ENCODE results near the gene CLEC19A.

Gene CLEC19A

DNA sequence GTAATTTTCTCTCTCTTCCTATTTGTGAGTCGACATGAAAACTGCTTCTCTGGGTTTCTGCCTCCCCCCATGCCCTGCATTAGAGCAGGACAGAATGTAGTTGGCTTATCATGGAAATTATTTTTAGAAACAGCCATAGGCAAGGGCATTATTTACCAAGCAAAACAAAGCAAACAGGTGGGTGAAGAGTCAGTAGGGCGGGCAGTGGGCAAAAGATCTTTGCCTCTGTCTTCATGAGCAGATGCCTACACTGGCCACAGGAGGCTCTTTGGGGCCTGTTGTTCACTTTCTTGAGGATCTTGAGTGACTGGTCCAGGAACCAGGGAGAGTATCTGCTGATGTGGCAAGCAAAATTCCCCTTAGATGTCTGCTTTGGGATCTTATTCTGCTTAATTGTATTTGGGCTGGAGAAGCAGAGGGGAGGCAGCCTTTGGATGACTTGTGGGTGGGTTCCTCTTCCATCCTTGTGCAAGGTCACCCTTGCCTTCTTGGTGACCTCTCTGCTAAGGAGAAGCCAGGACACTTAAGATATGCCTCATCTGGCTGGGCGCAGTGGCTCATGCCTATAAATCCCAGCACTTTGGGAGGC is 42.5 kb upstream of the CLEC19A start:
- H4K91ac ChIP-seq (ENCODE audit: low read depth, low read length, poor library complexity): no peak overlapping the region
- H3K23ac ChIP-seq (ENCODE audit: low read depth, low read length, poor library complexity): no peak overlapping the region
- H3K4me3 ChIP-seq (ENCODE audit: low read length in 2 of 2): no peak overlapping the region
- no peak overlapping the region for H3K9ac ChIP-seq (ENCODE audit: low read depth, low read length, poor library complexity)
- H3K18ac ChIP-seq (ENCODE audit: low read length): no peak overlapping the region
- no peaks in the 10 kb centered on the region for H3K4me1 ChIP-seq (ENCODE audit: control insufficient read depth in 2 of 2, insufficient read depth in 1 of 2, low read depth in 1 of 2, low read length in 2 of 2)
- H4K8ac ChIP-seq (ENCODE audit: low read depth, low read length): no peak overlapping the region
- no peak overlapping the region for H2AK5ac ChIP-seq (ENCODE audit: low read depth, low read length)
- DNase-seq (ENCODE audit: low spot score): no peak
- H3K27me3 ChIP-seq (ENCODE audit: control insufficient read depth in 3 of 3, insufficient read depth in 3 of 3, low read depth in 1 of 3, low read length in 3 of 3): no peaks in the 10 kb centered on the region
- H2BK12ac ChIP-seq (ENCODE audit: low read length): no peak overlapping the region
- peaks cover 2% of the 10 kb centered on the region for H3K79me1 ChIP-seq (ENCODE audit: low read depth, low read length)
- H2BK15ac ChIP-seq (ENCODE audit: low read length): no peak overlapping the region
- H3K36me3 ChIP-seq (replicated peaks in 1 of 2; ENCODE audit: control insufficient read depth in 2 of 2, insufficient read depth in 2 of 2, low read length in 2 of 2): no peaks in the 10 kb centered on the region
- WGBS, 2 donors (ENCODE audit: extremely low coverage in 2 of 2, insufficient read length in 2 of 2, insufficient replicate concordance in 1 of 2): no CpG with 5 or more reads among the region's 3 CpGs
- no peak overlapping the region for H3K27ac ChIP-seq (replicated peaks; ENCODE audit: low read length)
- H3K9me3 ChIP-seq (replicated peaks in 1 of 2; ENCODE audit: control insufficient read depth in 2 of 2, insufficient read depth in 1 of 2, low read depth in 1 of 2, low read length in 2 of 2): no peaks in the 10 kb centered on the region
- no peak overlapping the region for H3K14ac ChIP-seq (ENCODE audit: low read length)
- no peak overlapping the region for H2BK5ac ChIP-seq (ENCODE audit: low read length)
- H3K4me2 ChIP-seq (ENCODE audit: insufficient read depth, low read length, poor library complexity, severe bottlenecking): no peak overlapping the region
- no peak overlapping the region for H2BK120ac ChIP-seq (ENCODE audit: low read depth, low read length)
- H2AFZ ChIP-seq (ENCODE audit: low read length): no peak overlapping the region
- no peak overlapping the region for H3K4ac ChIP-seq (ENCODE audit: low read length)

GRCh38 chr16:19245326-19245925 is 40.1 kb upstream of the CLEC19A start:
- Histone ChIP-seq H3K4ac (ENCODE audit: low read length) (no peak overlapping the region), H3K14ac (ENCODE audit: low read length) (no peak overlapping the region), H3K36me3 (replicated peaks in 1 of 2; ENCODE audit: control insufficient read depth in 2 of 2, insufficient read depth in 2 of 2, low read length in 2 of 2) (no peaks in the 10 kb centered on the region), H3K4me2 (ENCODE audit: insufficient read depth, low read length, poor library complexity, severe bottlenecking) (no peak overlapping the region), H4K8ac (ENCODE audit: low read depth, low read length) (no peak overlapping the region), H3K4me3 (ENCODE audit: low read length in 2 of 2) (no peak overlapping the region), H4K91ac (ENCODE audit: low read depth, low read length, poor library complexity) (no peak overlapping the region), H3K9me3 (replicated peaks in 1 of 2; ENCODE audit: control insufficient read depth in 2 of 2, insufficient read depth in 1 of 2, low read depth in 1 of 2, low read length in 2 of 2) (no peaks in the 10 kb centered on the region), H3K9ac (ENCODE audit: low read depth, low read length, poor library complexity) (no peak overlapping the region), H2BK5ac (ENCODE audit: low read length) (no peak overlapping the region), H2BK120ac (ENCODE audit: low read depth, low read length) (no peak overlapping the region), H3K27ac (replicated peaks; ENCODE audit: low read length) (no peak overlapping the region), H2AFZ (ENCODE audit: low read length) (no peak overlapping the region), H2BK15ac (ENCODE audit: low read length) (no peak overlapping the region), H3K27me3 (ENCODE audit: control insufficient read depth in 3 of 3, insufficient read depth in 3 of 3, low read depth in 1 of 3, low read length in 3 of 3) (no peaks in the 10 kb centered on the region), H2BK12ac (ENCODE audit: low read length) (no peak overlapping the region), H3K18ac (ENCODE audit: low read length) (no peak overlapping the region), H3K79me1 (ENCODE audit: low read depth, low read length) (no peaks in the 10 kb centered on the region), H3K4me1 (ENCODE audit: control insufficient read depth in 2 of 2, insufficient read depth in 1 of 2, low read depth in 1 of 2, low read length in 2 of 2) (no peaks in the 10 kb centered on the region), H3K23ac (ENCODE audit: low read depth, low read length, poor library complexity) (no peak overlapping the region), H2AK5ac (ENCODE audit: low read depth, low read length) (no peak overlapping the region)
- WGBS, 2 donors (ENCODE audit: extremely low coverage in 2 of 2, insufficient read length in 2 of 2, insufficient replicate concordance in 1 of 2): no CpG with 5 or more reads among the region's 8 CpGs
- no peak for DNase-seq (ENCODE audit: low spot score)

DNA sequence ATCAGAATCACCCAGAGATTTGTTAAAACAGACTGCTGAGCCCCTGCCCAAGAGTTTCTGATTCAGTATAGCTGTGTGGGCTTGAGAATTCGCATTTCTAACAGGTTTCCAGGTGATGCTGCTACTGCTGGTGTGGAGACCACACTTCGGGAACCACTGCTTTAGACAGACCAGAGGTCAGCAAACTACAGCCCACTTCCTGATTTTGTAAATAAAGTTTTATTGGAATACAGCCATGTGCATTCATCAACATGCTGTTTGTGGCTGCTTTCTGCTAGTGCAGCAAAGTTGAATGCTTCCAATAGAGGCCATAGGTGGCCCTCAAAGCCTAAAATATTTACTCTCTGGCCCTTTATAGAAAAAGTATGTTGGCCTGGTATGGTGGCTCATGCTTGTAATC is 32.6 kb upstream of the CLEC19A start:
- H3K4me1 ChIP-seq (ENCODE audit: control insufficient read depth in 2 of 2, insufficient read depth in 1 of 2, low read depth in 1 of 2, low read length in 2 of 2): peaks cover 0 to 8% of the 10 kb centered on the region in 2 donors
- H2BK5ac ChIP-seq (ENCODE audit: low read length): no peak overlapping the region
- H2AK5ac ChIP-seq (ENCODE audit: low read depth, low read length): no peak overlapping the region
- no peak overlapping the region for H3K23ac ChIP-seq (ENCODE audit: low read depth, low read length, poor library complexity)
- no peak overlapping the region for H3K14ac ChIP-seq (ENCODE audit: low read length)
- no peak overlapping the region for H4K8ac ChIP-seq (ENCODE audit: low read depth, low read length)
- H2AFZ ChIP-seq (ENCODE audit: low read length): no peak overlapping the region
- no peak overlapping the region for H4K91ac ChIP-seq (ENCODE audit: low read depth, low read length, poor library complexity)
- no peak overlapping the region for H3K27ac ChIP-seq (replicated peaks; ENCODE audit: low read length)
- no peaks in the 10 kb centered on the region for H3K79me1 ChIP-seq (ENCODE audit: low read depth, low read length)
- no peak overlapping the region for H3K4me2 ChIP-seq (ENCODE audit: insufficient read depth, low read length, poor library complexity, severe bottlenecking)
- H3K9ac ChIP-seq (ENCODE audit: low read depth, low read length, poor library complexity): no peak overlapping the region
- no peak for DNase-seq (ENCODE audit: low spot score)
- H3K18ac ChIP-seq (ENCODE audit: low read length): no peak overlapping the region
- H3K4ac ChIP-seq (ENCODE audit: low read length): no peak overlapping the region
- no peaks in the 10 kb centered on the region for H3K27me3 ChIP-seq (ENCODE audit: control insufficient read depth in 3 of 3, insufficient read depth in 3 of 3, low read depth in 1 of 3, low read length in 3 of 3)
- H2BK12ac ChIP-seq (ENCODE audit: low read length): no peak overlapping the region
- no peaks in the 10 kb centered on the region for H3K36me3 ChIP-seq (replicated peaks in 1 of 2; ENCODE audit: control insufficient read depth in 2 of 2, insufficient read depth in 2 of 2, low read length in 2 of 2)
- H3K4me3 ChIP-seq (ENCODE audit: low read length in 2 of 2): no peak overlapping the region
- H2BK15ac ChIP-seq (ENCODE audit: low read length): no peak overlapping the region
- H2BK120ac ChIP-seq (ENCODE audit: low read depth, low read length): no peak overlapping the region
- WGBS, 2 donors (ENCODE audit: extremely low coverage in 2 of 2, insufficient read length in 2 of 2, insufficient replicate concordance in 1 of 2): no CpG with 5 or more reads among the region's 2 CpGs
- no peaks in the 10 kb centered on the region for H3K9me3 ChIP-seq (replicated peaks in 1 of 2; ENCODE audit: control insufficient read depth in 2 of 2, insufficient read depth in 1 of 2, low read depth in 1 of 2, low read length in 2 of 2)

DNA sequence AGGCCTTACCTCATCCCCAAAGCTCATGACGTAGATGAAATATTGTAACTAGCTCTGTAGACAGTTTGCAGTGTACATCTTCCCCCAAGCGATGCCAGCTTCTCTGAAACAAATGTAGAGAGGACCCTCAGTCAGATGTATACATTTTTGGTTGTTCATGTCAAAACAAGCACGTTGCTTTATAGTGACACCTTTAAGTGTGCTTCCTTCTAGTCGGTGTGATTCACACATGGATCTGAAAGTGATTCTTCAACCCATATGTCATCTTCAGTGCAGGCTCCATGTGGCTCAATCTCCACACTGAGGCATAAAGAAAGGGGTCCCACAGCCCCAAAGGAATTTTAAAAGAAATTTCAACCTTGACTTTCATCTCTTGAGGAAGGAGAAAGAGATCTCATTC is 30.9 kb upstream of the CLEC19A start:
- Histone ChIP-seq H3K18ac (ENCODE audit: low read length) (no peak overlapping the region), H4K91ac (ENCODE audit: low read depth, low read length, poor library complexity) (no peak overlapping the region), H3K9ac (ENCODE audit: low read depth, low read length, poor library complexity) (no peak overlapping the region), H3K27ac (replicated peaks; ENCODE audit: low read length) (no peak overlapping the region), H3K36me3 (replicated peaks in 1 of 2; ENCODE audit: control insufficient read depth in 2 of 2, insufficient read depth in 2 of 2, low read length in 2 of 2) (no peaks in the 10 kb centered on the region), H3K4me2 (ENCODE audit: insufficient read depth, low read length, poor library complexity, severe bottlenecking) (no peak overlapping the region), H4K8ac (ENCODE audit: low read depth, low read length) (no peak overlapping the region), H2BK12ac (ENCODE audit: low read length) (no peak overlapping the region), H3K23ac (ENCODE audit: low read depth, low read length, poor library complexity) (no peak overlapping the region), H2BK120ac (ENCODE audit: low read depth, low read length) (no peak overlapping the region), H3K4me1 (ENCODE audit: control insufficient read depth in 2 of 2, insufficient read depth in 1 of 2, low read depth in 1 of 2, low read length in 2 of 2) (peaks cover 0 to 8% of the 10 kb centered on the region in 2 donors), H2BK5ac (ENCODE audit: low read length) (no peak overlapping the region), H3K79me1 (ENCODE audit: low read depth, low read length) (no peaks in the 10 kb centered on the region), H2AFZ (ENCODE audit: low read length) (no peak overlapping the region), H3K9me3 (replicated peaks in 1 of 2; ENCODE audit: control insufficient read depth in 2 of 2, insufficient read depth in 1 of 2, low read depth in 1 of 2, low read length in 2 of 2) (no peaks in the 10 kb centered on the region), H3K4ac (ENCODE audit: low read length) (no peak overlapping the region), H3K4me3 (ENCODE audit: low read length in 2 of 2) (no peak overlapping the region), H2BK15ac (ENCODE audit: low read length) (no peak overlapping the region), H3K14ac (ENCODE audit: low read length) (no peak overlapping the region), H3K27me3 (ENCODE audit: control insufficient read depth in 3 of 3, insufficient read depth in 3 of 3, low read depth in 1 of 3, low read length in 3 of 3) (no peaks in the 10 kb centered on the region), H2AK5ac (ENCODE audit: low read depth, low read length) (no peak overlapping the region)
- no CpG with 5 or more reads among the region's 4 CpGs for WGBS, 2 donors (ENCODE audit: extremely low coverage in 2 of 2, insufficient read length in 2 of 2, insufficient replicate concordance in 1 of 2)
- no peak for DNase-seq (ENCODE audit: low spot score)
